B cell (primary cell): ENCODE results near the gene PFKM.

ENCODE experiments used
- EZH2 ChIP-seq: IDR thresholded peaks from 2 replicates; pipeline ENCODE4 v1.6.1; 2012; ENCODE audit warnings: borderline replicate concordance, low read depth, mild to moderate bottlenecking, moderate library complexity, low read length; ENCODE audit not compliant: insufficient read depth, poor library complexity, severe bottlenecking
- TF ChIP-seq, protein P1 (sequence below): fragments of 200-600 bp; IDR thresholded peaks from one replicate; pipeline ENCODE4 v1.8.0; 2022; ENCODE audit warnings: antibody characterized with exemption, mild to moderate bottlenecking

DNA sequence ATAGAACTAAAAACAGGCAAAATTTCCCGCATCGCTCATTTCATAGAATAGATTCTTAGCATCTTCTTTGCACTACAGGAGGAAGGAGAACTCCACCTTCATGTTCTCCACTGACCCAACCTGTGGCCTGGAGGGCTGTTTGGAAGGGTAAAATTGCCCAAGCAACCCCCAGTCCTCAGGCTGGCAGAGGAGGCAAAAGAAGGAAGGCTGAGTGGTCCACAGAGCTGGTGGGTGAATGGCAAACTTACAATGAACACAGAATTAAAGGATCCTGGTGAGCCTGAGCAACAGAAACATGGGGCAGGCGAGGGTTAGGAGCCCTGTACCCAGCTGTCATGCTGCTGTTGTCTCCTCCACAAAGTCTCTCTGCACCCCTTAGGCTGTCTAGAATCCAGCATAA, 38.3 kb upstream of the PFKM start:
- TF ChIP-seq EZH2 = no peak
- TF ChIP-seq, protein P1, sequence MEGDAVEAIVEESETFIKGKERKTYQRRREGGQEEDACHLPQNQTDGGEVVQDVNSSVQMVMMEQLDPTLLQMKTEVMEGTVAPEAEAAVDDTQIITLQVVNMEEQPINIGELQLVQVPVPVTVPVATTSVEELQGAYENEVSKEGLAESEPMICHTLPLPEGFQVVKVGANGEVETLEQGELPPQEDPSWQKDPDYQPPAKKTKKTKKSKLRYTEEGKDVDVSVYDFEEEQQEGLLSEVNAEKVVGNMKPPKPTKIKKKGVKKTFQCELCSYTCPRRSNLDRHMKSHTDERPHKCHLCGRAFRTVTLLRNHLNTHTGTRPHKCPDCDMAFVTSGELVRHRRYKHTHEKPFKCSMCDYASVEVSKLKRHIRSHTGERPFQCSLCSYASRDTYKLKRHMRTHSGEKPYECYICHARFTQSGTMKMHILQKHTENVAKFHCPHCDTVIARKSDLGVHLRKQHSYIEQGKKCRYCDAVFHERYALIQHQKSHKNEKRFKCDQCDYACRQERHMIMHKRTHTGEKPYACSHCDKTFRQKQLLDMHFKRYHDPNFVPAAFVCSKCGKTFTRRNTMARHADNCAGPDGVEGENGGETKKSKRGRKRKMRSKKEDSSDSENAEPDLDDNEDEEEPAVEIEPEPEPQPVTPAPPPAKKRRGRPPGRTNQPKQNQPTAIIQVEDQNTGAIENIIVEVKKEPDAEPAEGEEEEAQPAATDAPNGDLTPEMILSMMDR = no peak
